Bronchial epithelial cell (primary cell): ENCODE measurements around the gene ELOVL6. TPM values are rescaled to one million over a fixed set of nuclear protein-coding genes. Genes with fewer than 3 reads are reported as not detected.

Source experiments
- DNase-seq: peaks from one replicate; pipeline ENCODE4 v3.0.0-alpha.2; 2010; ENCODE audit warnings: low read depth
- FAIRE-seq: peaks from 2 replicates; lab custom pipeline; 2011; peaks lifted over from hg19 to GRCh38; lab: Jason Lieb, UNC
- H3K27me3 ChIP-seq: 2 replicates; pipeline ENCODE4 v1.5.1; 2011; ENCODE audit warnings: low read length; ENCODE audit not compliant: control insufficient read depth, insufficient read depth
- H3K36me3 ChIP-seq: 2 replicates; pipeline ENCODE4 v1.5.1; 2011; ENCODE audit warnings: low read length; ENCODE audit not compliant: control insufficient read depth, insufficient read depth
- H3K4me3 ChIP-seq: 2 replicates; pipeline ENCODE4 v1.5.1; 2011; ENCODE audit warnings: mild to moderate bottlenecking, low read depth, low read length, control low read depth
- CTCF ChIP-seq: IDR thresholded peaks from 2 replicates; pipeline ENCODE4 v1.5.1; 2011; ENCODE audit warnings: mild to moderate bottlenecking, moderate library complexity, low read length, control low read depth, inconsistent platforms; ENCODE audit not compliant: insufficient read depth, severe bottlenecking
- total RNA-seq: library from RNA; depleted of rRNA; stranded (reverse); fragments of >200 nt; gene quantifications from 2 replicates; pipeline ENCODE4 v1.2.1, GENCODE V29; 2014

Gene ELOVL6
- total RNA-seq, 1 donor from 2014 or later, result 6.8 TPM

DNA sequence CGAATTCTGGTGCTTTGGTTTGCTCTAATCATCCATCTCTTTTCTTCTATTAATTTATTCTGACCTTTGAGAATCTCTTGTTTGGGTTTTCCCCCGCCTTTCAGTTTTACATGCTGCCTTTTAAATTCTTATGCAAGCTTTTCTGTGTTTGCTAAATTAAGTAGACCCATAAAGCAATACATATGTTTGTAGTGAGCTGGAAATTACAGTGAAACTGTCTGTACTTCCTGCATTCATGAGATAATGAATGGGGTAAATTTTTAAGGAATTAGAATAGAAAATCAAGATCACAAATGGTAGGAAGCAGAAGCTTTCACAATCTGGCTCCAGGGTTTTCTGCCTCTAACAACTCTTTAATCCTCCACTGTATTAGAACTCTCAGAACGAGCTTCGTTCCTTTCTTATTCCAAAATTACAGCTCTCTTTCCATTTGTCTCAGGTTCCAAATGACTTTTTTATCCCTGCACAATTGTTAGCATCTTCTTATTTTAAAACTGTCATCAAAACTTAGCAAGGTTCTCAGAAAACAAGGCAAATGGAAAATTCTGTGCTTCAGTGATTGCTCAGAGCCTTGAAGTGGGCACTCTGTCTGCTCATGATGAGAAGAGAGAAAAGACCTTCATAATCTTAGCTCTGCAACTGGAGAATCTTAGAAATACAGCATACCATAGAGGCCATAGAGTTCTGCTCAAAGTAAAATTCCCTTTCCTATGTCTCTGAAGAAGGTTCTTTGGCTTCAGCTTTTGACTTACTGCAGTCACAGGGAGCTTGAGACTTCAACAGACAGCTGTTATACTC, 177.6 kb downstream of the ELOVL6 start:
- DNase-seq, result no peak
- no peak for FAIRE-seq
- no peak for TF ChIP-seq CTCF
- Histone ChIP-seq H3K36me3 (no peaks in the 10 kb centered on the region), H3K4me3 (no peak overlapping the region), H3K27me3 (no peaks in the 10 kb centered on the region)

DNA sequence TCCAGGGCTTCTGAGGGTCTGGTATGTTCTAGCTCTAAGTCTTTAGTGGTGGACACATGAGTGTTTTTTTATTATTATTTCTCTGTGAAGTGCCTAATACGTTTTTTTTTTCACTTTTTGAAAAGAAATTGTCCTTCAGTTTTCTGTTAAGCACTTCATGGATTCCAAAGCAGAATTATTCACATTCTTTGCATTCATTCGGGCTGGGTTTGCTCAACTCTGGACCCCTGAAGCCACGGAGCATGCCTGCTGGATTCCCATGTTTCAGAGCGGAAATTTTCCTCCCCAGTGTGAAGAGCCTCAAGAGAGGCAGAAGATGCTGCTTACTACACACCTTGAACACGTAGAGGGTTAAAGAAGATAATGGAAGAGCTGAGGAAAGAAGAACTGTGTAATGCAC, 178.3 kb downstream of the ELOVL6 start:
- Histone ChIP-seq H3K27me3 (no peaks in the 10 kb centered on the region), H3K4me3 (no peak overlapping the region), H3K36me3 (no peaks in the 10 kb centered on the region)
- no peak for DNase-seq
- TF ChIP-seq CTCF, result no peak
- FAIRE-seq, result no peak

DNA sequence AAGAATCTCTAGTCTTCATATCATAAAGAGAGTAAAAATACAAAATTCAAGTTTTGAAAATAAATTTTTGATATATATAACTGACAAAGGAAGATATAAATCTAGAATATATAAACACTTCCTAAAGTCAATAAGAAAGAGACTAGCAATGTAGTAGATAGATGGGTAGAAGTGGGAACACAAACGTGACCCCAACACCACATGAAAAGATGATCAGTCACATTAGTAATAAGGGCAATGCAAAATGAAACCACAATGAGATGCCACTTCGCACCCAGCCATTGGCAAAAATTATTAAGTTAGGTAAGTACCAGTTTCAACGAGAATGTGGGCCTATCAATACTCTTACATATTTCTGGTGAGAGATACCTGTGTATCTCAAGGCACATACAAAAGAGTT, 179.3 kb downstream of the ELOVL6 start:
- TF ChIP-seq CTCF, result no peak
- FAIRE-seq (no peak), DNase-seq (no peak)
- Histone ChIP-seq H3K36me3 (no peaks in the 10 kb centered on the region), H3K4me3 (no peak overlapping the region), H3K27me3 (no peaks in the 10 kb centered on the region)

DNA sequence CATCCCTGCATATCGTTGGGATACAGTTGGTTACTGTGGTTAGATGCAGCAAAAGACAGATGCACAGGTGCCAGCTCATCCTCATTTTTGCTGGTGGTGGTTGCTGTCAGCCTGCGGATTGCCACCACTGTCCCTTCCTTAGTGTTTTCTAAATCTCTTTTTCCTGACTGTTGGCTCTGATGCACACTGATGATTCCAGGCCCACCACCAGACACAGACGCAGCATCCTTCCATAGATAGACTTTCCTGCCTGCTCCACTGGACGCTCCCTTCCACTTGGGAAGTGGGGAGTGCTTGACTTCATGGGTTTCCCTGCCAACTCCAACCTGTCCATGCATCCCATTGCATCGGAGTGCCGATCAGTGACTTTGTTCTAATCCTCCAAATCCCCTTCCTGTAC, 184.2 kb downstream of the ELOVL6 start:
- no peak for DNase-seq
- no peak for TF ChIP-seq CTCF
- no peak overlapping the region for H3K4me3 ChIP-seq
- H3K27me3 ChIP-seq, result no peaks in the 10 kb centered on the region
- no peak for FAIRE-seq
- H3K36me3 ChIP-seq, result no peaks in the 10 kb centered on the region

- TF ChIP-seq CTCF, result no peak
- H3K4me3 ChIP-seq, result no peak overlapping the region
- DNase-seq (no peak), FAIRE-seq (no peak)
- H3K27me3 ChIP-seq, result no peaks in the 10 kb centered on the region
- H3K36me3 ChIP-seq, result no peaks in the 10 kb centered on the region
Measured at GRCh38 chr4:110012917-110013316, 185.5 kb downstream of the ELOVL6 start.

GRCh38 chr4:110010797-110011196, 187.6 kb downstream of the ELOVL6 start:
- no peaks in the 10 kb centered on the region for H3K27me3 ChIP-seq
- no peaks in the 10 kb centered on the region for H3K36me3 ChIP-seq
- FAIRE-seq (no peak), DNase-seq (no peak)
- no peak for TF ChIP-seq CTCF
- no peak overlapping the region for H3K4me3 ChIP-seq
